NCI-H345 treated with DMSO at 0.1 percent for 48 hours (cell line): Measurements from ENCODE around the gene NFIL3.

Experiments used
- DNase-seq: peaks from one replicate; lab custom pipeline; 2025; ENCODE audit not compliant: unreplicated experiment; lab: John Stamatoyannopoulos, UW

NFIL3 gene

GRCh38 chr9:91361291-91362050 lies 62.2 kb downstream of the NFIL3 start, which contains the start of gene AUH:
Gene AUH (minus strand): TSS chr9:91361918. CDS start chr9:91361889, 29 bp downstream.
- DNase-seq = peak; percentile 21

GRCh38 chr9:91360551-91361290 lies 62.9 kb downstream of the NFIL3 start:
- DNase-seq = no peak

GRCh38 chr9:91359734-91360470 lies 63.7 kb downstream of the NFIL3 start:
- no peak for DNase-seq

- no peak for DNase-seq
Measured at GRCh38 chr9:91359083-91359482, 64.5 kb downstream of the NFIL3 start.
